ENCODE results near the gene SLC9A4.

The SLC9A4 gene

DNA sequence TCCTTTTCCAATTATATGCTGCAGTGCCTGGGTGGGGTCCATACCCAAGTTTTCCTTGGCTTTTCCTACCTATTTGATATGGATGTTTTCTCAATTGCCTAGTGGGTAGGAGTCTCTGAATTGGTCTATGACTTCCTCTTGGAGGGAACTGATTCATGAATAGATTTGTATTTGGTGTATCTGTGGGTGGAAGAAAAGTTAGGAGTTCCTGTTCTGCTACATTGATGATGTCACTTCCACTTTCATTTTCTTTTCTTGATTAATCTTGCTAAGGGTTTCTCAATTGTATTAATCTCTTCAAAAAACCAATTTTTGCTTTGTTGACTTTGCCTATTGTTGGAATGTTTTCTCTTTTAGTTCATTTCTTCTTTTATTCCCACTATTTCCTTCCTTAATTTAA lies 108.9 kb downstream of the SLC9A4 start:
- in situ Hi-C loops (cut with HindIII; ENCODE audit: low pct_ligation_motif_present, low sequenced_read_pairs): no loop called here
- no peak for DNase-seq
- no peaks in the 10 kb centered on the region for H3K27me3 ChIP-seq (replicated peaks)
- H3K27ac ChIP-seq: no peak overlapping the region
- no peaks in the 10 kb centered on the region for H3K36me3 ChIP-seq (replicated peaks)
- no peak for TF ChIP-seq CTCF (IDR thresholded peaks at IDR 0.05; ENCODE audit: low read depth, low read length, missing control alignments)
- H3K4me3 ChIP-seq (ENCODE audit: low read depth, low read length): no peak overlapping the region

- no peak for TF ChIP-seq CTCF (IDR thresholded peaks at IDR 0.05; ENCODE audit: low read depth, low read length, missing control alignments)
- Histone ChIP-seq H3K4me3 (ENCODE audit: low read depth, low read length) (no peak overlapping the region), H3K27ac (no peak overlapping the region), H3K27me3 (replicated peaks) (no peaks in the 10 kb centered on the region), H3K36me3 (replicated peaks) (no peaks in the 10 kb centered on the region)
- in situ Hi-C loops (cut with HindIII; ENCODE audit: low pct_ligation_motif_present, low sequenced_read_pairs): no loop called here
- DNase-seq: no peak
Measured at GRCh38 chr2:102582845-102583244, 109.8 kb downstream of the SLC9A4 start.
